OCI-LY7 (cell line): ENCODE data around the gene SMAGP. TPM values are rescaled to one million over a fixed set of nuclear protein-coding genes. Genes with fewer than 3 reads are reported as not detected.

Source experiments
- total RNA-seq, 2 experiments: library from RNA; depleted of rRNA in 1 of 2; stranded (reverse); fragments of >200 nt in 1 of 2; shearing (Covaris generic) in 1 of 2; gene quantifications; 2 replicates each; pipeline ENCODE4 v1.2.3, GENCODE V29; 2014 to 2022

SMAGP gene
- total RNA-seq, 2 experiments from 2014 or later = 2.6 TPM; not detected in 1

Other genes starting within 250 kb of the SMAGP start
- 28.2 and 35.0 TPM in 2 replicates for gene SLC11A2, start 244.0 kb downstream of the SMAGP start, total RNA-seq (2014; rRNA removed; shearing (Covaris generic))
- gene SLC11A2, start 244.0 kb downstream of the SMAGP start, total RNA-seq (2022) = 43.4 and 43.6 TPM in 2 replicates
- gene LETMD1, start 222.1 kb downstream of the SMAGP start, total RNA-seq (2014; rRNA removed; shearing (Covaris generic)) = 53.9 and 58.6 TPM in 2 replicates
- gene LETMD1, start 222.1 kb downstream of the SMAGP start, total RNA-seq (2022) = 103 and 114 TPM in 2 replicates
- 10.4 and 11.7 TPM in 2 replicates for gene CSRNP2, start 186.8 kb downstream of the SMAGP start, total RNA-seq (2014; rRNA removed; shearing (Covaris generic))
- 28.6 and 30.1 TPM in 2 replicates for gene CSRNP2, start 186.8 kb downstream of the SMAGP start, total RNA-seq (2022)
- gene TFCP2, start 97.3 kb downstream of the SMAGP start, total RNA-seq (2014; rRNA removed; shearing (Covaris generic)) = 7.1 and 7.2 TPM in 2 replicates
- 10.2 and 11.5 TPM in 2 replicates for gene TFCP2, start 97.3 kb downstream of the SMAGP start, total RNA-seq (2022)
- 1.2 and 2.6 TPM in 2 replicates for gene POU6F1, start 52.4 kb downstream of the SMAGP start, total RNA-seq (2014; rRNA removed; shearing (Covaris generic))
- gene POU6F1, start 52.4 kb downstream of the SMAGP start, total RNA-seq (2022) = 5.0 and 5.5 TPM in 2 replicates
- gene DAZAP2, start 31.6 kb downstream of the SMAGP start, total RNA-seq (2014; rRNA removed; shearing (Covaris generic)) = 101 and 137 TPM in 2 replicates
- gene DAZAP2, start 31.6 kb downstream of the SMAGP start, total RNA-seq (2022) = 131 and 153 TPM in 2 replicates
- 0.31 and 0.88 TPM in 2 replicates for gene BIN2, start 53.8 kb upstream of the SMAGP start, total RNA-seq (2014; rRNA removed; shearing (Covaris generic))
- gene BIN2, start 53.8 kb upstream of the SMAGP start, total RNA-seq (2022) = 9.7 and 14.7 TPM in 2 replicates
- gene CELA1, start 76.3 kb upstream of the SMAGP start, total RNA-seq (2014; rRNA removed; shearing (Covaris generic)) = not detected in 2 replicates
- gene CELA1, start 76.3 kb upstream of the SMAGP start, total RNA-seq (2022) = not detected in 2 replicates
- gene GALNT6, start 121.0 kb upstream of the SMAGP start, total RNA-seq (2014; rRNA removed; shearing (Covaris generic)) = 0.41 and 1.4 TPM in 2 replicates
- 4.8 and 5.5 TPM in 2 replicates for gene GALNT6, start 121.0 kb upstream of the SMAGP start, total RNA-seq (2022)
- gene SLC4A8, start 154.4 kb upstream of the SMAGP start, total RNA-seq (2014; rRNA removed; shearing (Covaris generic)) = 0.21 and 1.0 TPM in 2 replicates
- 6.7 and 9.8 TPM in 2 replicates for gene SLC4A8, start 154.4 kb upstream of the SMAGP start, total RNA-seq (2022)